ENCODE data around the gene ARHGAP10. TPM values are rescaled to one million over a fixed set of nuclear protein-coding genes. Genes with fewer than 3 reads are reported as not detected.

Gene ARHGAP10
- total RNA-seq, 3 donors from 2014 or later (not counting 1 experiment from before 2014, with no cell fraction given) = 13.9 to 28.7 (median 23.2) TPM

GRCh38 chr4:148059617-148060180 lies 327.8 kb downstream of the ARHGAP10 start:
- Mint-ChIP-seq H3K4me1 (peaks cover 56 to 57% of the 10 kb centered on the region in 2 donors), H3K4me3 (peak overlapping the region; percentile 82), H3K9me3 (no peaks in the 10 kb centered on the region), H3K27ac (peak overlapping the region; percentile 68 to 81), H3K27me3 (ENCODE audit: low read depth in 2 of 2) (no peaks in the 10 kb centered on the region), H3K36me3 (peaks cover under 1% of the 10 kb centered on the region)
- DNase-seq (no peak), ATAC-seq (peak in 1 of 3 donors; percentile 28)
- 69% methylated on average over 9 of the region's 10 CpGs for WGBS (ENCODE audit: insufficient coverage)
- no peak overlapping the region for H3K4me3 ChIP-seq (ENCODE audit: low read length)
- H3K27me3 ChIP-seq (ENCODE audit: control insufficient read depth, insufficient read depth, low read length) = no peaks in the 10 kb centered on the region
- intact Hi-C loops (cut with micrococcal nuclease) = loop anchor here (10.0 kb wide), 1 partner anchor 385 kb away; the partner anchor contains the start of gene NR3C2
- TF ChIP-seq CTCF (IDR thresholded peaks at IDR 0.05) = no peak
- H3K4me1 ChIP-seq (ENCODE audit: control insufficient read depth, insufficient read depth, low read length) = peaks cover 45% of the 10 kb centered on the region
- H3K36me3 ChIP-seq (ENCODE audit: control insufficient read depth, insufficient read depth, low read length) = peaks cover 3% of the 10 kb centered on the region
- no peak overlapping the region for H3K27ac ChIP-seq (ENCODE audit: low read length)
- H3K9me3 ChIP-seq (ENCODE audit: control insufficient read depth, insufficient read depth, low read length) = no peaks in the 10 kb centered on the region

GRCh38 chr4:148060264-148061140 lies 328.6 kb downstream of the ARHGAP10 start:
- peak in 1 of 3 donors; percentile 24 for ATAC-seq
- H3K36me3 ChIP-seq (ENCODE audit: control insufficient read depth, insufficient read depth, low read length) = peaks cover 3% of the 10 kb centered on the region

DNA sequence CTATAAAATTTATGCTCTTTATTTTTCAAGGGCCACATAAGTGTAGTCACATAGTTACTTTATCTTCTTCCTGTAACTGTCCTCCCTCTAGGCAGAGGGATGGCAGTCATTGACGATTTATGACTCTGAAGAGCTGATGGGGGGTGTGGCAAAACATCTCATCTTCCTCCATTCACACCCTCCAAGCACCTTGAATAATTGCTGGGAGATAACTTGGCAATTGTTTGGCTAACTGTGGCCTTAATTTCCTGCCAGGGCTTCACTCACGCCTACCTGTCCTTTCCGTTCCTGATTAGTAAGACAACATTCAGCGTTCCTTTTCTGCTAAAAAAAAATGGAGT lies 329.2 kb downstream of the ARHGAP10 start:
- H3K27me3 ChIP-seq (ENCODE audit: control insufficient read depth, insufficient read depth, low read length) = no peaks in the 10 kb centered on the region
- H3K36me3 Mint-ChIP-seq = peaks cover 11% of the 10 kb centered on the region
- peaks cover 49 to 51% of the 10 kb centered on the region in 2 donors for H3K4me1 Mint-ChIP-seq
- peak overlapping the region; percentile 5 for H3K4me3 ChIP-seq (ENCODE audit: low read length)
- WGBS (ENCODE audit: insufficient coverage) = 84% methylated on average over 3 of the region's 4 CpGs
- no peak for TF ChIP-seq CTCF (IDR thresholded peaks at IDR 0.05)
- DNase-seq = peak in 1 of 2 donors; percentile 43
- intact Hi-C loops (cut with micrococcal nuclease) = no loop called here
- H3K36me3 ChIP-seq (ENCODE audit: control insufficient read depth, insufficient read depth, low read length) = peaks cover 3% of the 10 kb centered on the region
- H3K9me3 ChIP-seq (ENCODE audit: control insufficient read depth, insufficient read depth, low read length) = no peaks in the 10 kb centered on the region
- peaks cover 36% of the 10 kb centered on the region for H3K4me1 ChIP-seq (ENCODE audit: control insufficient read depth, insufficient read depth, low read length)
- H3K4me3 Mint-ChIP-seq = peak overlapping the region; percentile 79
- peak overlapping the region; percentile 78 to 81 for H3K27ac Mint-ChIP-seq
- peak overlapping the region; percentile 30 for H3K27ac ChIP-seq (ENCODE audit: low read length)
- no peaks in the 10 kb centered on the region for H3K27me3 Mint-ChIP-seq (ENCODE audit: low read depth in 2 of 2)
- no peak for ATAC-seq
- H3K9me3 Mint-ChIP-seq = no peaks in the 10 kb centered on the region

More at GRCh38 chr4:148060264-148061140, 328.6 kb downstream of the ARHGAP10 start:
- Mint-ChIP-seq H3K36me3 (peaks cover 9% of the 10 kb centered on the region), H3K27ac (peak overlapping the region; percentile 78 to 81), H3K4me1 (peaks cover 54 to 56% of the 10 kb centered on the region in 2 donors), H3K4me3 (peak overlapping the region; percentile 79), H3K9me3 (no peaks in the 10 kb centered on the region), H3K27me3 (ENCODE audit: low read depth in 2 of 2) (no peaks in the 10 kb centered on the region)
- Histone ChIP-seq H3K27me3 (ENCODE audit: control insufficient read depth, insufficient read depth, low read length) (no peaks in the 10 kb centered on the region), H3K4me3 (ENCODE audit: low read length) (peak overlapping the region; percentile 5), H3K27ac (ENCODE audit: low read length) (peak overlapping the region; percentile 30), H3K4me1 (ENCODE audit: control insufficient read depth, insufficient read depth, low read length) (peaks cover 41% of the 10 kb centered on the region), H3K9me3 (ENCODE audit: control insufficient read depth, insufficient read depth, low read length) (no peaks in the 10 kb centered on the region)
- intact Hi-C loops (cut with micrococcal nuclease) = no loop called here
- 67% methylated on average over 9 of the region's 13 CpGs for WGBS (ENCODE audit: insufficient coverage)
- peak in 1 of 2 donors; percentile 69 for DNase-seq
- TF ChIP-seq CTCF (IDR thresholded peaks at IDR 0.05) = no peak
